Body of pancreas (tissue), 4 donors: ENCODE data around the gene ROPN1.
"Not testable (repeated sequence)": the region's sequence is repeated elsewhere in the genome, so short reads cannot be mapped to it uniquely, and the experiment has no call there.

Experiments
- CTCF ChIP-seq, 7 experiments: fragments of 450-650 bp in 4 of 7; fragments of 200-600 bp in 3 of 7; sonication (generic) in 3 of 7; IDR thresholded peaks; one replicate each; pipeline ENCODE4 v1.5.1; 2016 to 2019; ENCODE audit warnings: antibody characterized with exemption in 7 of 7
- POLR2A ChIP-seq, 3 donors: fragments of 450-650 bp; IDR thresholded peaks; one replicate each; pipeline ENCODE4 v1.6.1; 2016; ENCODE audit warnings: antibody characterized with exemption in 3 of 3, mild to moderate bottlenecking in 2 of 3

DNA sequence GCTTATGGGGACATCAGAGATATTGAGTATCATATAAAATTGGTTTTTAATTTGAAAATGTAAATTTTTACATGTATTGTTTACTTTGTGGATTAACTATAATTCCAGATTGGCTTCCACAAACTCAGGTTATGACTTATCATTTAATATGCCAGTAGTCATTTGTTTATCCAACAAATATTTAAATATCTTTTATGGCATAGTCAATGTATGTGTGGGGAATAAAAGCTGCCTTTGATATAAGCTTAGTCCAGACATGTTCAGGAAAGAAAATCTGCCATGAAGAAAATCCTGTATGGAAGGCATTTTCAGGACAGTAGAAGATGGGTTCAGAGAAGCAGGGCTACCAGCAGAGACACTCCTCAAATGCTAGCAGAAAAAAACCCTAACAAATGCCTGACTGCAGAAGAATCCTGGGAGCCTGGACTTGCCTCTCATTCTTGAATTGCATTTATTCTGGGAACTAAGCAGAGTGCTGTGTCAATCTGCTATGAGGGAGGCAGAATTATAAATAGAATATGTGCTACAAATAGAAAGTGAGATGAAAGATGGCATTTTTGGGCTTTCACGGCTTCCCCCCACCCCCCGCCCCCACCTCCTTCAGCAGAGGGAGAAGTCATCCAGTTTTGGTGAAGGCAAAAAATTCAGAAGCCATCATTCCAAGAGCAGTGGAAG is 10.6 kb upstream of the ROPN1 start:
- TF ChIP-seq POLR2A, CTCF (IDR thresholded peaks at IDR 0.05): not testable (repeated sequence)
